NT2/D1 (cell line): ENCODE measurements around the gene TTLL5.

Experiments
- DNase-seq: peaks from one replicate; pipeline ENCODE4 v3.0.0-alpha.2; 2011; ENCODE audit warnings: low read depth, low spot score
- H3K27me3 ChIP-seq: 2 replicates; pipeline ENCODE4 v1.6.0; 2011; ENCODE audit warnings: mild to moderate bottlenecking; ENCODE audit not compliant: insufficient read length, insufficient read depth
- H3K36me3 ChIP-seq: 2 replicates; pipeline ENCODE4 v1.6.1; 2011; ENCODE audit warnings: mild to moderate bottlenecking, low read length, mixed read lengths; ENCODE audit not compliant: insufficient read depth, insufficient read length
- H3K4me1 ChIP-seq: 2 replicates; pipeline ENCODE4 v1.5.1; 2011; ENCODE audit not compliant: insufficient read depth, insufficient read length
- H3K4me3 ChIP-seq: 2 replicates; pipeline ENCODE4 v1.5.1; 2011; ENCODE audit warnings: low read depth; ENCODE audit not compliant: insufficient read length
- H3K9ac ChIP-seq: 2 replicates; pipeline ENCODE4 v1.6.0; 2011; ENCODE audit warnings: low read depth; ENCODE audit not compliant: insufficient read length
- H3K9me3 ChIP-seq: 2 replicates; pipeline ENCODE4 v1.5.1; 2011; ENCODE audit warnings: mild to moderate bottlenecking, low read length; ENCODE audit not compliant: insufficient read depth
- SUZ12 ChIP-seq: IDR thresholded peaks from 2 replicates; pipeline ENCODE4 v1.6.1; 2011; ENCODE audit not compliant: insufficient read length, insufficient read depth; ENCODE audit errors: extremely low read depth
- YY1 ChIP-seq: IDR thresholded peaks from 2 replicates; pipeline ENCODE4 v1.6.1; 2011; ENCODE audit not compliant: insufficient read length, insufficient read depth
- ZNF274 ChIP-seq: IDR thresholded peaks from 2 replicates; pipeline ENCODE4 v1.6.1; 2011; ENCODE audit warnings: mild to moderate bottlenecking, low read depth, low read length

The TTLL5 gene

DNA sequence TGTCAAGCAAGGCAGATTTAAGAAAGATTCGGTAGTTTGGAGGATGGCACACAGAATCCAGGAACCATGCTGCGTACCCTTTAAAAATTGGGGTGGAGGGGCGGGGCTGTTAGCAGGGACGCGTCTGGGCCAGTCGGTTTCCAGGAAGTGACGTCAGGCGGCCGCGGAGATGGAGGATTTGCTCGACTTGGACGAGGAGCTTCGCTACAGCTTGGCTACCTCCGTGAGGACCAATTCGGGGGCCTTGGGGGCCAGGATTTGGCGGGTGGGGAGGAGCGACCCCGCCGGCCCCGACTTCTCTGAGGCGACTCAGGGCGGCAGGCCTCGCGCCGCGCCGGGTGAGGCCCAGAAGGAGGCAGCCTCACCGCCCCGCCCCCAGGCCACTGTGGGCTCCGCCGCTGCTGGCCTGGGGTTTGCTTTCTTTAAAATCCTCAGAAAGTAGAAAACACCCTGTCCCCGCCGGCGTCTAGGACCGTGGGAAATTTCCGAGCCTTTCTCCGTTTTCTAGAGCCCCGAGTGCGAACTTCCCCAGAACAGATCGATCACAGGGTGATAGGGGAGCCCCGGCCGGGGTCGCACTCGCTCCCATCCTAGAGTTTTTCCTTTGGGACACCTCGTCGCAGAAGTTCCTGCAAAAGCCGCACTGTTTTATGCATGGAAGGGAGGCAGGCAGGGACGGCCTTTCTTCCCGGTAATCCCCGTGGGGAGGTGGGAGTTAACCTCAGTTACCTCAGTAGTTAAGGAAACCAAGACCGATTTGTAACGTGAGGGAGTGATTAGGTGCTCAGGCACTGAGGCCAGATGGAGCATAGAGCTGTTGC, 324.8 kb downstream of the TTLL5 start, which contains the start of gene IFT43:
IFT43 (plus strand) TSS at position 146 of the 821 bp plus-strand sequence; CDS start at position 170, 24 bp downstream.
- TF ChIP-seq ZNF274, result no peak
- TF ChIP-seq SUZ12, result no peak
- TF ChIP-seq YY1, result no peak

DNA sequence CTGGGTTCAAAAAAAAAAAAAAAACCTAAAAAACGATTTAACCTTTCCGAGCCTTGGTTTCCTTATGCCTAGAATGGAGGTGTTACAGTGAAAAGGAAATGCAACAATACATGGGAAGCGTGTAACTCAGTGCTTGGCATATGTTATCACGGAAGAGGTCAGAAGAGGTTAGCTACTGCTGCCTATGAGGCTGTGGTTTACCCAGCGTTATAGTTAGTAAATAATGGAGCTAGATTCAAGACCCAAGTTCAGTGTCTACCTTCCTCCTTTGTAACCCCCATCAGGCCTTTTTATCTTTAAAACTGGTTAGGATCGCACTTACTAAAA, 325.4 kb downstream of the TTLL5 start:
- Histone ChIP-seq H3K9me3 (no peaks in the 10 kb centered on the region), H3K9ac (peak overlapping the region; percentile 83)
- no peak for TF ChIP-seq SUZ12
- TF ChIP-seq ZNF274, result no peak
- no peak for TF ChIP-seq YY1

More for the DNA sequence above, 324.8 kb downstream of the TTLL5 start, which contains the start of gene IFT43:
- H3K9me3 ChIP-seq, result no peaks in the 10 kb centered on the region
- H3K36me3 ChIP-seq, result peaks cover 22% of the 10 kb centered on the region
- H3K4me1 ChIP-seq, result peaks cover 2% of the 10 kb centered on the region
- peak within 1 kb of the TSS; percentile 81 for H3K4me3 ChIP-seq
- H3K9ac ChIP-seq, result peak within 1 kb of the TSS; percentile 83
- peaks cover 28% of the 10 kb centered on the region for H3K27me3 ChIP-seq
- no peak for DNase-seq

DNA sequence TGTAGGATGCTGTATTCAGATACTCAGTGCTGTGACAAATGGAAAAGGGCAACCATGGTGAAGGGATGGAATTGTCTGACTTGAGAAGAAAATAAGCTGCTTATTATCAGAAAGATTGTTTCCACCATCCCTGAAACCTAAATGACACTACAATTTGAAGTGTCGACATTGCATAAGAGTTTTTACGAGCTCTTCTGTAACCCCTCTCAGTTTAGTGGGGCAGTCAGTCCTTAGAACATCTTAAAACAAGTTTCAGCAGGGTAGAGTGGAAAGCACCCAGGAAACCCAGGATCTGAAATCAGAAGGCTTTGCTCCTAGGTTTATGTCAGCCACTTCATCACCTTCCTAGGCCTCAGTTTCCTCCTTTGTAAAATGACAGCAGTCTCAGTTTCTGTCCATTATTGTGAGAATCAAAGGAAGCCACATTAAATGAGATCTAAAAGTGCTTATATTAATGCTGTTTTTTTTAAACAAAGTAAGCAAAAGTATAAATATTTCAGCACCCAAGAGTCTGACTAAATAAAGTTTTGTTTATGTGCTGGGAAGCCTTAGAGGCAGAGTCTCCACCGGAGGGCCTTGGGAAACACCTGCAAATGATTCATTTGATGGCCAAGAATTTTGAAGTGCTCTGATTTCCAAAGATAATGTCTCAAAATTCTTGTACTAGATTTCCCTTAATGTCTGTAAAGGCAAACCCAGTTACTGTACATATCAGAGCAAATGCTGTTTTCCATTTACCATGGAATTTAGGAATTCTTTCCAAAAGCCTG, 326.3 kb downstream of the TTLL5 start:
- TF ChIP-seq SUZ12, result no peak
- no peak for TF ChIP-seq YY1
- TF ChIP-seq ZNF274, result no peak
- H3K4me1 ChIP-seq, result no peaks in the 10 kb centered on the region
- no peaks in the 10 kb centered on the region for H3K9me3 ChIP-seq
- H3K4me3 ChIP-seq, result no peak overlapping the region
- H3K9ac ChIP-seq, result no peak overlapping the region
- peaks cover 28% of the 10 kb centered on the region for H3K27me3 ChIP-seq
- no peak for DNase-seq
- peaks cover 32% of the 10 kb centered on the region for H3K36me3 ChIP-seq

More for the DNA sequence above, 325.4 kb downstream of the TTLL5 start:
- Histone ChIP-seq H3K4me3 (peak overlapping the region; percentile 81), H3K27me3 (peaks cover 28% of the 10 kb centered on the region), H3K36me3 (peaks cover 26% of the 10 kb centered on the region), H3K4me1 (no peaks in the 10 kb centered on the region)
- DNase-seq, result no peak

DNA sequence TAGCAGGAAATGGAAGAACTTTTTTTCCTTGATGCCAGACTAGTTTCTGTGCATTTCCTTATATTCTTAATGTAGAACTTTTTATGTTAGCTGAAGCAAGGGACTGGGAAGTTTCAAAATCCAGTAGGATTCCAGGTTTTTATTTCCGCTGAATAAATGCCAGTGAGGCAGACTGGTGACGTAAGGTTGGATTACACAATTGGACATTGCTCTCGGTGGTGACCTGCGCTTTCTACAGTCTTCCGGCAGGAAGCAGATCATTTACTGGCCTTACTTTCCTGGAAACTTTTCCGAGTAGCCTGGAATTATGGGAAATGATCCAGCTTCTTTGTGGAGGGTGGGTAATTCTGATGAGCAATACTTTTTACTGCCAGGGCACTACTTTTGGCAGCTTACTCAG, 328.1 kb downstream of the TTLL5 start:
- TF ChIP-seq SUZ12 (no peak), ZNF274 (no peak), YY1 (no peak)
- peaks cover 13% of the 10 kb centered on the region for H3K27me3 ChIP-seq
- H3K4me3 ChIP-seq, result no peak overlapping the region
- no peaks in the 10 kb centered on the region for H3K4me1 ChIP-seq
- H3K9ac ChIP-seq, result no peak overlapping the region
- DNase-seq, result no peak
- H3K9me3 ChIP-seq, result no peaks in the 10 kb centered on the region
- peaks cover 44% of the 10 kb centered on the region for H3K36me3 ChIP-seq

DNA sequence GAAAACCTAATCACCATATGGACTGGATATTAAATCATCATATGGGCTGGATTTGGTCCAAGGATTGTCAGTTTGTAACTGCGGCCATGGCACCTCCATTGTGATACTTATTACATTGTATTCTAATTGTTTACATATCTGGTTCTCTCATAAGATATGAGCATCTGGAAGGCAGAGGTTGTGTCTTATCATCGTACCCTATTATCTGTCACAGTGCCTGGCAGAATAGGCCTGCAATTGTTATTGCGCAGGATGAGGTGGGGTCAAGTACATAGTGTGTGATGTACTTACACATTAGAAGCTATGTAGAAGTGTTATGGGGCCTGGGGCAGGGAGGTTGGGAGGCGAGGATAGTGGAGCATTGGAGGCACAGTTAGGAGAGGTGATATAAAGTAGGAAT, 329.3 kb downstream of the TTLL5 start:
- DNase-seq, result no peak
- H3K27me3 ChIP-seq, result peaks cover 2% of the 10 kb centered on the region
- H3K36me3 ChIP-seq, result peaks cover 45% of the 10 kb centered on the region
- no peaks in the 10 kb centered on the region for H3K4me1 ChIP-seq
- H3K9ac ChIP-seq, result no peak overlapping the region
- H3K9me3 ChIP-seq, result no peaks in the 10 kb centered on the region
- no peak for TF ChIP-seq ZNF274
- H3K4me3 ChIP-seq, result no peak overlapping the region

DNA sequence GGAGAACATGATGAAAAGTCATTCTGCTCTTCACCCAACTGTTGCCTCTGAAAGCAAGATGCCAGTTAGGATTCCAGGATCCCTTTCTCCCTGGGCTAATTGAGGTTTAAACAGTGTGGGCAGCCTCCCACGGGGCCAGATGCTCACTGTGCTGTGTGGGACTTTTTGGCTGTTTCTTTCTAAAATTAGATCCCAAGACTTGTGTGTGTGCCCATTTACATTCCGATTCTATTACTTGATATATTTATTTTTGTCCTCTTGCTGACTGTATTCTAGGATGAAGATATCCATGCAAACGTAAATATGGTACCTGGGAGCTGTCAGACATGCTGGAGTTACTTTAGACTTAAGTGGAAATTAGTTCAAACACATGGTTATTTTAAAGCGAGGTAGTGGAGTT, 330.7 kb downstream of the TTLL5 start:
- Histone ChIP-seq H3K36me3 (peaks cover 58% of the 10 kb centered on the region), H3K9ac (no peak overlapping the region), H3K4me1 (no peaks in the 10 kb centered on the region), H3K4me3 (no peak overlapping the region), H3K27me3 (no peaks in the 10 kb centered on the region), H3K9me3 (no peaks in the 10 kb centered on the region)
- DNase-seq, result no peak
- TF ChIP-seq ZNF274 (no peak), SUZ12 (no peak), YY1 (no peak)

DNA sequence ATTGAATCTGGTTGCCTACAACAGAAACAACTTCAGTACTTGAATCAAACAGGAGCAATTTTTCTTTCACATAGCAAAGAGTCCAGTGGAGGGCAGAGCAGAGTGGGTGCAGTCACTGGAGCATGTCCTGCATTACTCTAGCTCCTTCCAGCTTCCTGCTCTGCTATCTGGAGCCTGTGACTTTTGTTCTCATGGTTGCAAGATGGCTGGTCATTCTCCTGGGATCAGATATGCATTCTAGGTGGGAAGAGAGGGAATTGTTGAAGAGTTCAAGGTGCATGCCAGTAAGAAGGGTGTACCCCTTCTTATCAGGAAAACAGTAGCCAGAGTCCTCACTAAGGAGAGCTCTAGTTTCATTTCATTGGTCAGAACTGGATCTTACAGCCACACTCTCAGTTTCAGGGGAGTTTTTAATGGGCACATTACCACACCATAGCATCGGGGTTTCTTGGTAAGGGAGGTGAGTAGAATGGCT, 332.6 kb downstream of the TTLL5 start:
- Histone ChIP-seq H3K4me3 (no peak overlapping the region), H3K27me3 (no peaks in the 10 kb centered on the region), H3K9me3 (no peaks in the 10 kb centered on the region), H3K4me1 (no peaks in the 10 kb centered on the region), H3K36me3 (peaks cover 75% of the 10 kb centered on the region), H3K9ac (no peak overlapping the region)
- TF ChIP-seq SUZ12 (no peak), ZNF274 (no peak), YY1 (no peak)
- no peak for DNase-seq
